Measurements from ENCODE around the gene DNAH3.

The DNAH3 gene

DNA sequence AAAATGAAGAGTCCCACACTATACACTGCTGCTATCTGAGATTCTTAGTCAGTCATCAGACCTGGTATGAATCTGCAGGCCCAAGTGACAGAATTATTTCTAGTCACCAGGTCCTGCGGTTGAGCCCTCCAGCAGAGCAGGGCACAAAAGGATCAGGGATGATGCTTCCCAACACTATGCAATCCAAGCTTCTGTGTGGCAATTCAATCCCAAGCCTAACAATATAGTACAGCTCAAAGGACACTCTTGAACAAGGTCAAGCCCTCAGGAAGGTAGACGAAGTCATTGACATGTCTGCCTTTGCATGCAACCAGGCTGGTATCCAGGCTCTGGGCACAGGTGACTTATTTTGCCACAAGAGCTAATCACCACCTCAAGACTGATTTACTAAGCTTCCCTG lies 256.3 kb downstream of the DNAH3 start:
- no peak overlapping the region for H3K27ac ChIP-seq (replicated peaks)
- no peak for TF ChIP-seq SPI1 (IDR thresholded peaks at IDR 0.05; ENCODE audit: borderline replicate concordance, low read depth)
- no peak for TF ChIP-seq GABPA (IDR thresholded peaks at IDR 0.05; ENCODE audit: low read depth)
- TF ChIP-seq REST (IDR thresholded peaks at IDR 0.05; ENCODE audit: insufficient replicate concordance, low read depth) = no peak
- TF ChIP-seq POLR2AphosphoS5 (IDR thresholded peaks at IDR 0.05; ENCODE audit: low read depth) = no peak
- no peak for TF ChIP-seq CTCF (IDR thresholded peaks at IDR 0.05; ENCODE audit: insufficient read depth, low read length)
- no peak for DNase-seq (ENCODE audit: low read depth in 1 of 2, low spot score in 1 of 2)
- H3K27me3 ChIP-seq (ENCODE audit: insufficient read depth, poor library complexity, severe bottlenecking) = no peaks in the 10 kb centered on the region
- H3K4me3 ChIP-seq (replicated peaks; ENCODE audit: insufficient read depth, low read length) = no peak overlapping the region

GRCh38 chr16:20889625-20890275 lies 260.9 kb downstream of the DNAH3 start:
- H3K27ac ChIP-seq (replicated peaks) = no peak overlapping the region

GRCh38 chr16:20887207-20887606 lies 263.4 kb downstream of the DNAH3 start:
- no peak for DNase-seq (ENCODE audit: low read depth in 1 of 2, low spot score in 1 of 2)
- Histone ChIP-seq H3K27me3 (ENCODE audit: insufficient read depth, poor library complexity, severe bottlenecking) (no peaks in the 10 kb centered on the region), H3K27ac (replicated peaks) (no peak overlapping the region), H3K4me3 (replicated peaks; ENCODE audit: insufficient read depth, low read length) (no peak overlapping the region)
- no peak for TF ChIP-seq REST (IDR thresholded peaks at IDR 0.05; ENCODE audit: insufficient replicate concordance, low read depth)
- no peak for TF ChIP-seq POLR2AphosphoS5 (IDR thresholded peaks at IDR 0.05; ENCODE audit: low read depth)
- TF ChIP-seq GABPA (IDR thresholded peaks at IDR 0.05; ENCODE audit: low read depth) = no peak
- no peak for TF ChIP-seq SPI1 (IDR thresholded peaks at IDR 0.05; ENCODE audit: borderline replicate concordance, low read depth)
- TF ChIP-seq CTCF (IDR thresholded peaks at IDR 0.05; ENCODE audit: insufficient read depth, low read length) = no peak

More at GRCh38 chr16:20889625-20890275, 260.9 kb downstream of the DNAH3 start:
- H3K27me3 ChIP-seq (ENCODE audit: insufficient read depth, poor library complexity, severe bottlenecking) = no peaks in the 10 kb centered on the region
- no peak overlapping the region for H3K4me3 ChIP-seq (replicated peaks; ENCODE audit: insufficient read depth, low read length)
- DNase-seq (ENCODE audit: low read depth in 1 of 2, low spot score in 1 of 2) = no peak
- TF ChIP-seq GABPA (IDR thresholded peaks at IDR 0.05; ENCODE audit: low read depth) (no peak), SPI1 (IDR thresholded peaks at IDR 0.05; ENCODE audit: borderline replicate concordance, low read depth) (no peak)

DNA sequence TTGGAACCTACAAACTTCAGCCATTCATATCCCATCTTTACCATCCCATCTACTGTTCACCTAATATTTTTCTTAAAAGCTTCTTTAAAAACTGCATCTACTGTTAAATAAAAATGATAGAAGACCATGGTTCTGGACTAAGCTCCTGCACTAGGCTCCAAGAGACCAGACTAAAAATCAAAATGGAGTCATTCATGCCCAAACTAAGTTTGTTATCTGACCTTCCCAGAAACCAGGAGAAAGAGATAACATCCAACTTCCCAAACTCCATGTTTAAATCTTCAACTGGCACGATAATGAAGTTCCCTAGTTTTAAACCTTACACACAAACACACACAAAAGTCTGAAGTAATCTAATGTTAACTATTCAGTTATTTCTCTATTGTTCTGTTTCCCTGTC lies 264.3 kb downstream of the DNAH3 start:
- TF ChIP-seq CTCF (IDR thresholded peaks at IDR 0.05; ENCODE audit: insufficient read depth, low read length) = no peak
- TF ChIP-seq REST (IDR thresholded peaks at IDR 0.05; ENCODE audit: insufficient replicate concordance, low read depth) = no peak
- TF ChIP-seq POLR2AphosphoS5 (IDR thresholded peaks at IDR 0.05; ENCODE audit: low read depth) = no peak
- TF ChIP-seq GABPA (IDR thresholded peaks at IDR 0.05; ENCODE audit: low read depth) = no peak
- TF ChIP-seq SPI1 (IDR thresholded peaks at IDR 0.05; ENCODE audit: borderline replicate concordance, low read depth) = no peak

More for the DNA sequence above, 264.3 kb downstream of the DNAH3 start:
- no peak overlapping the region for H3K27ac ChIP-seq (replicated peaks)
- H3K27me3 ChIP-seq (ENCODE audit: insufficient read depth, poor library complexity, severe bottlenecking) = no peaks in the 10 kb centered on the region
- H3K4me3 ChIP-seq (replicated peaks; ENCODE audit: insufficient read depth, low read length) = no peak overlapping the region
- DNase-seq (ENCODE audit: low read depth in 1 of 2, low spot score in 1 of 2) = no peak

All from HL-60 (cell line).